SK-N-SH (cell line): ENCODE results near the gene CLIC4.
A peak's percentile ranks its signal among the peaks of the same experiment; 100 is the strongest.

Experiments
- CHD2 ChIP-seq: fragments of 150-350 bp; IDR thresholded peaks from 2 replicates; pipeline ENCODE4 v1.6.1; 2018; ENCODE audit warnings: low read length; ENCODE audit not compliant: partially characterized antibody
- CTCF ChIP-seq: fragments of 200-600 bp; sonication (generic); IDR thresholded peaks from 2 replicates; pipeline ENCODE4 v1.6.1; 2017; ENCODE audit warnings: antibody characterized with exemption, mild to moderate bottlenecking, moderate library complexity
- EP300 ChIP-seq, 2 experiments: IDR thresholded peaks; 2 replicates each; pipeline versions ENCODE4 v1.4.0 to v1.6.1; 2012; ENCODE audit warnings: borderline replicate concordance in 1 of 2, low read depth in 1 of 2, low read length in 1 of 2
- JUND ChIP-seq: IDR thresholded peaks from 2 replicates; pipeline ENCODE4 v1.4.0; 2012
- PBX3 ChIP-seq: IDR thresholded peaks from 2 replicates; pipeline ENCODE4; 2012
- RCOR1 ChIP-seq: fragments of 150-350 bp; IDR thresholded peaks from 2 replicates; pipeline ENCODE4 v1.6.1; 2017; ENCODE audit warnings: antibody characterized with exemption, low read length
- SIN3A ChIP-seq: IDR thresholded peaks from 2 replicates; pipeline ENCODE4 v1.6.1; 2012; ENCODE audit warnings: low read depth, mild to moderate bottlenecking, low read length, moderate library complexity, borderline replicate concordance
- TEAD4 ChIP-seq: IDR thresholded peaks from 2 replicates; pipeline ENCODE4 v1.4.0; 2012; ENCODE audit warnings: mild to moderate bottlenecking, borderline replicate concordance; ENCODE audit not compliant: insufficient read depth
- USF2 ChIP-seq: fragments of 150-350 bp; IDR thresholded peaks from 2 replicates; pipeline ENCODE4 v1.6.1; 2017; ENCODE audit warnings: antibody characterized with exemption, low read length, low read depth, borderline replicate concordance

- TF ChIP-seq RCOR1 (0 out of 2 replicates have a peak, but pooled peaks have one; percentile 11), CHD2 (peak; percentile 29), CTCF (peak; percentile 86), SIN3A (no peak), EP300 (IDR thresholded peaks at IDR 0.05; ENCODE audit: borderline replicate concordance in 1 of 2, low read depth in 1 of 2, low read length in 1 of 2) (no peak), USF2 (no peak), TEAD4 (no peak), PBX3 (peak; percentile 75), JUND (no peak)
These were observed 103.0 kb downstream of the CLIC4 start for GRCh38 chr1:24847995-24848881.
